GM12892 (cell line): ENCODE data around the gene BRSK1.
"Not testable (repeated sequence)": the region's sequence is repeated elsewhere in the genome, so short reads cannot be mapped to it uniquely, and the experiment has no call there.

Experiments used
- POLR2A ChIP-seq: IDR thresholded peaks from 2 replicates; pipeline ENCODE4 v1.6.1; 2011; ENCODE audit warnings: low read depth, low read length, control low read depth
- POLR2AphosphoS5 ChIP-seq: IDR thresholded peaks from 2 replicates; pipeline ENCODE4 v1.6.1; 2011; ENCODE audit warnings: low read depth, low read length, control low read depth
- TAF1 ChIP-seq: IDR thresholded peaks from 2 replicates; pipeline ENCODE4 v1.6.1; 2011; ENCODE audit warnings: low read depth, mild to moderate bottlenecking, control low read depth, low read length, borderline replicate concordance

- TF ChIP-seq POLR2A, POLR2AphosphoS5, TAF1: not testable (repeated sequence)
Measured at GRCh38 chr19:55328774-55329318, 45.0 kb downstream of the BRSK1 start.
